ENCODE results near the gene ATP5MG.

ATP5MG gene

GRCh38 chr11:118435290-118435892 is 34.0 kb downstream of the ATP5MG start:
- TF ChIP-seq CTCF (IDR thresholded peaks at IDR 0.05; ENCODE audit: insufficient read depth, low read length, poor library complexity, severe bottlenecking): no peak
- H3K4me3 ChIP-seq (replicated peaks; ENCODE audit: low read depth, low read length): peak overlapping the region; percentile 88
- H3K36me3 ChIP-seq (ENCODE audit: control insufficient read depth, insufficient read depth, low read length): no peaks in the 10 kb centered on the region
- DNase-seq (ENCODE audit: extremely low read depth, insufficient read length): peak; percentile 84
- H3K27me3 ChIP-seq (replicated peaks; ENCODE audit: control insufficient read depth, insufficient read depth, low read length): no peaks in the 10 kb centered on the region

DNA sequence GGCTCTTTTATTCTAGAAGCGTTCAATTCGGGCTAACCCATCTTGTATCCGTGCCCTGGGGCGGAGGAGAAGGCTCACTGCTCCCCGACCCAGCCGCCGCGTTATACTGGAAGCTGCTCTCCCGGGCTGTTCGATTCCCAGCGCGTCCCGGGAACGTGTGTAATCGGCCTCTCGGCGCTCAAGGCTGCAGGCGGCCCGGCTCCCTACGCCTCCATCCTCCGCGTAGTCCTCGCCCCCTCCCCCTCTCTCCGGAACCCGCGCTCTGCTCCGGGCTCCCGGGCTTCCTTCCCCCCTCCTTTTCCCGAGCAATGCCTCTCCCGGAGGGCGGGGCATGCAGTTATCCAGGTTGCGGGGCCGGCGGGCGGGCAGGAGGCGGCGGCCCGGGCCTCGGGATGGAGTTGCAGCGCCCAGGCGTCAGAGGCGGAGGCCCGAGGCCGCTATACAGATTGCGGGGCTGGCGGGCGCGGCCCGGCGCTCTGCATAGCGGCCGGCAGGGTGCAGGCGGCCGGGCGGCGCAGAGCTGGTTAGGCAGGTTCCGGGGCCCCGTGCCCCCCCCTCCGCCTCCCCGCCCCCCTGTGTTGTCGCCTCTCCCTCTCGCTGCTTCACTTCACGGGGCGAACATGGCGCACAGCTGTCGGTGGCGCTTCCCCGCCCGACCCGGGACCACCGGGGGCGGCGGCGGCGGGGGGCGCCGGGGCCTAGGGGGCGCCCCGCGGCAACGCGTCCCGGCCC is 34.7 kb downstream of the ATP5MG start, which contains the start of gene KMT2A:
Gene KMT2A, plus strand, starts transcription at position 600 of the 732 bp plus-strand sequence. Its CDS starts 21 bp downstream, at position 621.
- H3K36me3 ChIP-seq (ENCODE audit: control insufficient read depth, insufficient read depth, low read length): no peaks in the 10 kb centered on the region
- no peak for TF ChIP-seq CTCF (IDR thresholded peaks at IDR 0.05; ENCODE audit: insufficient read depth, low read length, poor library complexity, severe bottlenecking)
- DNase-seq (ENCODE audit: extremely low read depth, insufficient read length): peak; percentile 98
- no peaks in the 10 kb centered on the region for H3K27me3 ChIP-seq (replicated peaks; ENCODE audit: control insufficient read depth, insufficient read depth, low read length)
- peak within 1 kb of the TSS; percentile 88 for H3K4me3 ChIP-seq (replicated peaks; ENCODE audit: low read depth, low read length)

- no peak for TF ChIP-seq CTCF (IDR thresholded peaks at IDR 0.05; ENCODE audit: insufficient read depth, low read length, poor library complexity, severe bottlenecking)
- Histone ChIP-seq H3K4me3 (replicated peaks; ENCODE audit: low read depth, low read length) (peak overlapping the region; percentile 88), H3K36me3 (ENCODE audit: control insufficient read depth, insufficient read depth, low read length) (no peaks in the 10 kb centered on the region), H3K27me3 (replicated peaks; ENCODE audit: control insufficient read depth, insufficient read depth, low read length) (no peaks in the 10 kb centered on the region)
- DNase-seq (ENCODE audit: extremely low read depth, insufficient read length): peak; percentile 45
Measured at GRCh38 chr11:118436639-118437207, 35.3 kb downstream of the ATP5MG start.

DNA sequence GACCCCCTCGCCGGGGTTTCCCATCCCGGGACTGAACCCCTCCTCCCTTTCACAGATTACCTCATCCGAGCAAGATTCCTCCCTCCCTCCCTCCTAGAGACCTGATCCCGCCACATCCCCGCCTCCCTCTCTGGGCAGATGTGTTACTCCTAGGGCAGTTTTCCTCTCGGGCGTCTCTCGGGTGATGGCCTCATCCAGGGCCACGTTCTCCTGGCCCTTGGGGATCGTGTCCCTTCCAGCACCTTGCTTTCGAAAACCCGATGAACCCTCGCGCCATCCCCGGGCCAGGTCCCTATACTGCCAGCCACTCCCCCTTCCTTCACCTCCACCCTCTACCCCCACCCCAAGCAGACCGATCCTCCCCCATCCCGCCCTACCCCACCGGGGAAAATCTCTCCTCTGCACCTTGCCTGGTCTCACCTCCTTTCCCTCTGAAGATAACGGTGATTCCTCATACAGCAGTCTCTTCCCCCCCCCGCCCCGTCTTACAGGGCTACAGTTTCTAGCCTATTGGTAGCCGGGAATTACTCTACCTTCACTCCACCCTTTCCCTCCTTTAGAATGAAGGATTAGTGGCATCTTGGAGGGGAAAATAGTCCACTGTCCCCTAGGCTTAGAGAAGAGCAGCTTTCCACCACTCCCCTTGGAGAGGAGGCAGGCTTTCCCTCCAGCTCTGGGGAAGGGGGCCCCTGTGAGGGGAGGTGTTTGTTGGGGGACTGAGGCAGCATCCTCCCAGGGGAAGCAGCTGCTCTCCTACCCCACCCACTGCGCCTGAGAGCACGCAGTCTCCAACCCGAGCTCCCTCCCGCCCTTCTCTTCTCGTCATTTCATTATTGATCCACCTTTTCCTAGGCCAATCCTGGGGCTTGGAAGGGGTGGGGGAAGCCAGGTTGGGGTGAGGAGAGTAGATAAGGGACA is 36.1 kb downstream of the ATP5MG start:
- Histone ChIP-seq H3K36me3 (ENCODE audit: control insufficient read depth, insufficient read depth, low read length) (no peaks in the 10 kb centered on the region), H3K4me3 (replicated peaks; ENCODE audit: low read depth, low read length) (peak overlapping the region; percentile 88), H3K27me3 (replicated peaks; ENCODE audit: control insufficient read depth, insufficient read depth, low read length) (no peaks in the 10 kb centered on the region)
- peak; percentile 39 for DNase-seq (ENCODE audit: extremely low read depth, insufficient read length)
- TF ChIP-seq CTCF (IDR thresholded peaks at IDR 0.05; ENCODE audit: insufficient read depth, low read length, poor library complexity, severe bottlenecking): no peak

- Histone ChIP-seq H3K4me3 (replicated peaks; ENCODE audit: low read depth, low read length) (peak overlapping the region; percentile 88), H3K36me3 (ENCODE audit: control insufficient read depth, insufficient read depth, low read length) (no peaks in the 10 kb centered on the region), H3K27me3 (replicated peaks; ENCODE audit: control insufficient read depth, insufficient read depth, low read length) (no peaks in the 10 kb centered on the region)
- TF ChIP-seq CTCF (IDR thresholded peaks at IDR 0.05; ENCODE audit: insufficient read depth, low read length, poor library complexity, severe bottlenecking): no peak
- peak; percentile 48 for DNase-seq (ENCODE audit: extremely low read depth, insufficient read length)
Measured at GRCh38 chr11:118438314-118438931, 37.0 kb downstream of the ATP5MG start.

All from GM06990 (cell line).